NB4 (cell line): ENCODE results near the gene TMEM63B.
"Not testable (repeated sequence)": the region's sequence is repeated elsewhere in the genome, so short reads cannot be mapped to it uniquely, and the experiment has no call there.

Source experiments
- POLR2A ChIP-seq: IDR thresholded peaks from 2 replicates; pipeline ENCODE4 v1.6.1; 2011; ENCODE audit warnings: mild to moderate bottlenecking; ENCODE audit not compliant: insufficient read length; ENCODE audit errors: extremely low read depth
- TF ChIP-seq, protein P1 (sequence below): IDR thresholded peaks from one replicate; pipeline ENCODE4 v1.5.1; 2012; ENCODE audit warnings: low read depth, low read length
- TF ChIP-seq, protein P2 (sequence below): IDR thresholded peaks from 2 replicates; pipeline ENCODE4 v1.6.1; 2011; ENCODE audit warnings: low read depth, low read length

DNA sequence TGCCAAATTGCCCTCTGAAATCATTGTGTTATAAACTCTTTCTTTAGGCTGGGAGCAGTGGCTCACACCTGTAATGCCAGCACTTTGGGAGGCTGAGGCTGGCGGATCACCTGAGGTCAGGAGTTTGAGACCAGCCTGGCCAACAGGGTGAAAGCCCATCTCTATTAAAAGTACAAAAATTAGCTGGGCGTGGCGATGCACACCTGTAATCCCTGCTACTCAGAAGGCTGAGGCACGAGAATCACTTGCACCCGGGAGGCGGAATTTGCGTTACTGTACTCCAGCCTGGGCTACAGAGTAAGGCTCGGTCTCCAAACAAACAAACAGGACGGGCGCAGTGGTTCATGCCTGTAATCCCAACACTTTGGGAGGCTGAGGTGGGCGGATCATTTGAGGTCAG lies 69.0 kb downstream of the TMEM63B start:
- TF ChIP-seq, protein P1, sequence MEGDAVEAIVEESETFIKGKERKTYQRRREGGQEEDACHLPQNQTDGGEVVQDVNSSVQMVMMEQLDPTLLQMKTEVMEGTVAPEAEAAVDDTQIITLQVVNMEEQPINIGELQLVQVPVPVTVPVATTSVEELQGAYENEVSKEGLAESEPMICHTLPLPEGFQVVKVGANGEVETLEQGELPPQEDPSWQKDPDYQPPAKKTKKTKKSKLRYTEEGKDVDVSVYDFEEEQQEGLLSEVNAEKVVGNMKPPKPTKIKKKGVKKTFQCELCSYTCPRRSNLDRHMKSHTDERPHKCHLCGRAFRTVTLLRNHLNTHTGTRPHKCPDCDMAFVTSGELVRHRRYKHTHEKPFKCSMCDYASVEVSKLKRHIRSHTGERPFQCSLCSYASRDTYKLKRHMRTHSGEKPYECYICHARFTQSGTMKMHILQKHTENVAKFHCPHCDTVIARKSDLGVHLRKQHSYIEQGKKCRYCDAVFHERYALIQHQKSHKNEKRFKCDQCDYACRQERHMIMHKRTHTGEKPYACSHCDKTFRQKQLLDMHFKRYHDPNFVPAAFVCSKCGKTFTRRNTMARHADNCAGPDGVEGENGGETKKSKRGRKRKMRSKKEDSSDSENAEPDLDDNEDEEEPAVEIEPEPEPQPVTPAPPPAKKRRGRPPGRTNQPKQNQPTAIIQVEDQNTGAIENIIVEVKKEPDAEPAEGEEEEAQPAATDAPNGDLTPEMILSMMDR, result not testable (repeated sequence)
- TF ChIP-seq, protein P2, sequence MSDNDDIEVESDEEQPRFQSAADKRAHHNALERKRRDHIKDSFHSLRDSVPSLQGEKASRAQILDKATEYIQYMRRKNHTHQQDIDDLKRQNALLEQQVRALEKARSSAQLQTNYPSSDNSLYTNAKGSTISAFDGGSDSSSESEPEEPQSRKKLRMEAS, result not testable (repeated sequence)
- TF ChIP-seq POLR2A, result not testable (repeated sequence)
